ENCODE results near the gene SLC22A23.

Gene SLC22A23

DNA sequence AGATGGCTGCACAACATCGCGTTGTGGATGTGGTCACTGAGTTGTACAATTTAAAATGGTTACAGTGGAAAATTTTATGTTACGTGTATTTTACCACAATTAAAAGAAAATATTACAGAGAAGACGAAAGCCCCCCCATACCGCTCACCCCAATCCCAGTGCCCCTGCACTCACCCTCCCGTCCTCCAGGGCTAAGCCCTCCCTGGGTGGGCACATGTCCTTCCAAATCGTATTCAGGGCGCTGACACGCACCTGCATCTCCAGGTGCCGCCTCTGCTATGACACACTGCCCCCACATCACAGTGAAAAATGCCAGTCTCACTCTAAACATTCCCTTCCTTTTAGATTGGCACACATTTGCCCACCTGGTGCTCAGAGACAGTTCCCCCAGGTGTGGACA, 148.7 kb downstream of the SLC22A23 start:
- Histone ChIP-seq H2BK5ac (ENCODE audit: low read depth, low read length, poor library complexity, severe bottlenecking) (no peak overlapping the region), H2AFZ (ENCODE audit: low read depth, low read length) (no peak overlapping the region), H3K9me3 (ENCODE audit: control insufficient read depth, low read length) (no peaks in the 10 kb centered on the region), H4K8ac (ENCODE audit: low read length) (no peak overlapping the region), H2BK120ac (ENCODE audit: low read depth, low read length) (no peak overlapping the region), H2BK15ac (ENCODE audit: low read depth, poor library complexity, severe bottlenecking) (no peak overlapping the region), H3K9ac (ENCODE audit: low read length) (no peak overlapping the region), H3K27ac (ENCODE audit: low read length, poor library complexity, severe bottlenecking) (no peak overlapping the region), H3K4me3 (ENCODE audit: insufficient read depth in 1 of 2, low read depth in 1 of 2, low read length in 2 of 2) (no peak overlapping the region), H3K14ac (ENCODE audit: low read length in 2 of 2) (no peak overlapping the region), H3K4me1 (ENCODE audit: control insufficient read depth, insufficient read depth, low read depth, low read length) (peaks cover 2% of the 10 kb centered on the region), H3K36me3 (ENCODE audit: control insufficient read depth in 1 of 2, insufficient read depth in 2 of 2, low read depth in 1 of 2, low read length in 2 of 2) (peaks cover 0 to 51% of the 10 kb centered on the region in 2 experiments), H2BK12ac (ENCODE audit: low read length in 2 of 2) (no peak overlapping the region), H3K4me2 (ENCODE audit: low read length, poor library complexity, severe bottlenecking) (no peak overlapping the region), H3K79me1 (replicated peaks; ENCODE audit: low read length, poor library complexity, severe bottlenecking) (no peaks in the 10 kb centered on the region), H4K91ac (ENCODE audit: low read length) (no peak overlapping the region), H2AK5ac (ENCODE audit: low read length, severe bottlenecking) (no peak overlapping the region), H3K4ac (ENCODE audit: low read depth in 1 of 2, low read length in 2 of 2) (no peak overlapping the region), H3K23ac (ENCODE audit: low read length in 2 of 2) (no peak overlapping the region), H3K18ac (ENCODE audit: low read depth in 1 of 2, low read length in 2 of 2) (no peak overlapping the region), H3K27me3 (ENCODE audit: control insufficient read depth in 1 of 2, insufficient read depth in 1 of 2, low read length in 2 of 2) (peaks cover 0 to 19% of the 10 kb centered on the region in 2 experiments)
- WGBS: 88% methylated on average over 10 of the region's 10 CpGs
- no peak for DNase-seq

- H3K4me2 ChIP-seq (ENCODE audit: low read length, poor library complexity, severe bottlenecking): no peak overlapping the region
- H2BK15ac ChIP-seq (ENCODE audit: low read depth, poor library complexity, severe bottlenecking): no peak overlapping the region
- no peak overlapping the region for H2AK5ac ChIP-seq (ENCODE audit: low read length, severe bottlenecking)
- no peak overlapping the region for H3K18ac ChIP-seq (ENCODE audit: low read depth in 1 of 2, low read length in 2 of 2)
- no peak overlapping the region for H2BK12ac ChIP-seq (ENCODE audit: low read length in 2 of 2)
- no peak overlapping the region for H4K8ac ChIP-seq (ENCODE audit: low read length)
- peaks cover 0 to 14% of the 10 kb centered on the region in 2 experiments for H3K27me3 ChIP-seq (ENCODE audit: control insufficient read depth in 1 of 2, insufficient read depth in 1 of 2, low read length in 2 of 2)
- no peak overlapping the region for H2BK5ac ChIP-seq (ENCODE audit: low read depth, low read length, poor library complexity, severe bottlenecking)
- H3K36me3 ChIP-seq (ENCODE audit: control insufficient read depth in 1 of 2, insufficient read depth in 2 of 2, low read depth in 1 of 2, low read length in 2 of 2): peaks cover 0 to 51% of the 10 kb centered on the region in 2 experiments
- no peak overlapping the region for H3K4ac ChIP-seq (ENCODE audit: low read depth in 1 of 2, low read length in 2 of 2)
- H2BK120ac ChIP-seq (ENCODE audit: low read depth, low read length): no peak overlapping the region
- H3K4me1 ChIP-seq (ENCODE audit: control insufficient read depth, insufficient read depth, low read depth, low read length): peaks cover 2% of the 10 kb centered on the region
- no peaks in the 10 kb centered on the region for H3K9me3 ChIP-seq (ENCODE audit: control insufficient read depth, low read length)
- no peak overlapping the region for H4K91ac ChIP-seq (ENCODE audit: low read length)
- no peak overlapping the region for H3K14ac ChIP-seq (ENCODE audit: low read length in 2 of 2)
- H3K9ac ChIP-seq (ENCODE audit: low read length): no peak overlapping the region
- no peak overlapping the region for H2AFZ ChIP-seq (ENCODE audit: low read depth, low read length)
- H3K23ac ChIP-seq (ENCODE audit: low read length in 2 of 2): no peak overlapping the region
- no peak for DNase-seq
- WGBS: 84% methylated on average over 9 of the region's 12 CpGs
- H3K27ac ChIP-seq (ENCODE audit: low read length, poor library complexity, severe bottlenecking): no peak overlapping the region
- H3K79me1 ChIP-seq (replicated peaks; ENCODE audit: low read length, poor library complexity, severe bottlenecking): no peaks in the 10 kb centered on the region
- H3K4me3 ChIP-seq (ENCODE audit: insufficient read depth in 1 of 2, low read depth in 1 of 2, low read length in 2 of 2): no peak overlapping the region
Measured at GRCh38 chr6:3307436-3307835, 149.4 kb downstream of the SLC22A23 start.

DNA sequence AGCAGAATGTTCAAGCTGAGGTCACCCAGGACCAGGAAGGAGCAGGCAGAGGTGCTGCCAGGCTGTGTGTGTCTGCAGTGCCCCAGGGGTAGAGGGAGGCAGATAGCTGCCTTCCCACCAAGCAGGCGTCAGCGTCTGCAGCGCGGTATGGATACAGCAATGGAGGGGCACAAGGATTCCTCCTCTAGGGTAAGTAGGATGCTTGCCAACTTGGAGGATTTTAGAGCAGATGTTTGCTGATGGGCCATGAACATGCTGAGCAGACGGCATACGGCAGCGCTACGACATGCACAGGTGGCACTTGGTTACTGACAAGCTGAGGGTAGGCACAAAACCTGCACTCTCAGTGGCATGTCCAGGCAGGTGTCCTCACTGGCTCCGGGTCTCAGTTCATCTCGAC, 150.0 kb downstream of the SLC22A23 start:
- Histone ChIP-seq H2BK120ac (ENCODE audit: low read depth, low read length) (no peak overlapping the region), H3K23ac (ENCODE audit: low read length in 2 of 2) (no peak overlapping the region), H2BK15ac (ENCODE audit: low read depth, poor library complexity, severe bottlenecking) (no peak overlapping the region), H3K79me1 (replicated peaks; ENCODE audit: low read length, poor library complexity, severe bottlenecking) (no peaks in the 10 kb centered on the region), H3K27me3 (ENCODE audit: control insufficient read depth in 1 of 2, insufficient read depth in 1 of 2, low read length in 2 of 2) (peaks cover 0 to 13% of the 10 kb centered on the region in 2 experiments), H3K18ac (ENCODE audit: low read depth in 1 of 2, low read length in 2 of 2) (no peak overlapping the region), H3K9me3 (ENCODE audit: control insufficient read depth, low read length) (no peaks in the 10 kb centered on the region), H2BK5ac (ENCODE audit: low read depth, low read length, poor library complexity, severe bottlenecking) (no peak overlapping the region), H2AK5ac (ENCODE audit: low read length, severe bottlenecking) (no peak overlapping the region), H2AFZ (ENCODE audit: low read depth, low read length) (no peak overlapping the region), H3K4me1 (ENCODE audit: control insufficient read depth, insufficient read depth, low read depth, low read length) (peaks cover 2% of the 10 kb centered on the region), H3K4me2 (ENCODE audit: low read length, poor library complexity, severe bottlenecking) (no peak overlapping the region), H3K4me3 (ENCODE audit: insufficient read depth in 1 of 2, low read depth in 1 of 2, low read length in 2 of 2) (no peak overlapping the region), H3K9ac (ENCODE audit: low read length) (no peak overlapping the region), H3K14ac (ENCODE audit: low read length in 2 of 2) (peak overlapping the region in 1 of 2 experiments; percentile 4), H4K91ac (ENCODE audit: low read length) (no peak overlapping the region), H4K8ac (ENCODE audit: low read length) (no peak overlapping the region), H3K27ac (ENCODE audit: low read length, poor library complexity, severe bottlenecking) (no peak overlapping the region), H3K4ac (ENCODE audit: low read depth in 1 of 2, low read length in 2 of 2) (no peak overlapping the region), H2BK12ac (ENCODE audit: low read length in 2 of 2) (no peak overlapping the region), H3K36me3 (ENCODE audit: control insufficient read depth in 1 of 2, insufficient read depth in 2 of 2, low read depth in 1 of 2, low read length in 2 of 2) (peaks cover 0 to 51% of the 10 kb centered on the region in 2 experiments)
- no peak for DNase-seq
- 97% methylated on average over 10 of the region's 10 CpGs for WGBS

DNA sequence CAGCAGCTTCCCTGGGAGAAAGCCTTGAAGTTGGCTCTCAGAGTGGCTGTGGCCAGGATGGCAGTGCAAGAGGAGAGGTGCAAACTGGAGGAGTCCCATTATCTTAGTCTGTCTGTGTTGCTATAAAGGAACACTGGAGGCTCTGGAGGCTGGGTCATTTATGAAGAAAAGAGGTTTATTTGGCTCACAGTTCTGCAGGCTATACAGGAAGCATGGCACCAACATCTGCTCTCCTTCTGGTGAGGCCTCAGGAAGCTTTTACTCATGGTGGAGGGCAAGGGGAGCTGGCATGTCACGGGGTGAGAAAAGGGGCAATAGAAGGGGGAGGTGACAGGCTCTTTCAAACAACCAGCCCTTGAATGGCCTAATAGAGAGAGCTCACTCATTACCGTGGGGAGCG, 151.0 kb downstream of the SLC22A23 start:
- H2BK5ac ChIP-seq (ENCODE audit: low read depth, low read length, poor library complexity, severe bottlenecking): no peak overlapping the region
- H3K9ac ChIP-seq (ENCODE audit: low read length): no peak overlapping the region
- 100% methylated on average over 1 of the region's 3 CpGs for WGBS
- H2BK15ac ChIP-seq (ENCODE audit: low read depth, poor library complexity, severe bottlenecking): no peak overlapping the region
- H4K8ac ChIP-seq (ENCODE audit: low read length): no peak overlapping the region
- no peak overlapping the region for H3K18ac ChIP-seq (ENCODE audit: low read depth in 1 of 2, low read length in 2 of 2)
- peaks cover 0 to 51% of the 10 kb centered on the region in 2 experiments for H3K36me3 ChIP-seq (ENCODE audit: control insufficient read depth in 1 of 2, insufficient read depth in 2 of 2, low read depth in 1 of 2, low read length in 2 of 2)
- H2BK120ac ChIP-seq (ENCODE audit: low read depth, low read length): no peak overlapping the region
- peaks cover 2% of the 10 kb centered on the region for H3K4me1 ChIP-seq (ENCODE audit: control insufficient read depth, insufficient read depth, low read depth, low read length)
- no peak overlapping the region for H3K14ac ChIP-seq (ENCODE audit: low read length in 2 of 2)
- H3K4me2 ChIP-seq (ENCODE audit: low read length, poor library complexity, severe bottlenecking): no peak overlapping the region
- H3K23ac ChIP-seq (ENCODE audit: low read length in 2 of 2): no peak overlapping the region
- H3K4ac ChIP-seq (ENCODE audit: low read depth in 1 of 2, low read length in 2 of 2): no peak overlapping the region
- no peak overlapping the region for H2AK5ac ChIP-seq (ENCODE audit: low read length, severe bottlenecking)
- no peaks in the 10 kb centered on the region for H3K79me1 ChIP-seq (replicated peaks; ENCODE audit: low read length, poor library complexity, severe bottlenecking)
- H3K27ac ChIP-seq (ENCODE audit: low read length, poor library complexity, severe bottlenecking): no peak overlapping the region
- H2BK12ac ChIP-seq (ENCODE audit: low read length in 2 of 2): no peak overlapping the region
- peaks cover 0 to 10% of the 10 kb centered on the region in 2 experiments for H3K27me3 ChIP-seq (ENCODE audit: control insufficient read depth in 1 of 2, insufficient read depth in 1 of 2, low read length in 2 of 2)
- H3K9me3 ChIP-seq (ENCODE audit: control insufficient read depth, low read length): no peaks in the 10 kb centered on the region
- DNase-seq: no peak
- H3K4me3 ChIP-seq (ENCODE audit: insufficient read depth in 1 of 2, low read depth in 1 of 2, low read length in 2 of 2): no peak overlapping the region
- no peak overlapping the region for H2AFZ ChIP-seq (ENCODE audit: low read depth, low read length)
- H4K91ac ChIP-seq (ENCODE audit: low read length): no peak overlapping the region

All from mesenchymal stem cell (in vitro differentiated cells and primary cell).